ENCODE measurements around the gene TAF10. TPM values are rescaled to one million over a fixed set of nuclear protein-coding genes. Genes with fewer than 3 reads are reported as not detected.

TAF10 gene
- total RNA-seq, 1 experiment from 2014 or later: 51.5 TPM

GRCh38 chr11:6602096-6602940 is 9.7 kb downstream of the TAF10 start:
- Histone ChIP-seq H3K4me2 (peak overlapping the region; percentile 88), H3F3A (ENCODE audit: insufficient read depth, low read depth) (peaks cover 10% of the 10 kb centered on the region), H3K9me3 (ENCODE audit: insufficient read depth, low read depth) (no peaks in the 10 kb centered on the region), H2AFZ (peak overlapping the region; percentile 88; the same call in 1 of the 2 replicates), H3K4me1 (replicated peaks; ENCODE audit: insufficient read depth) (peaks cover 23% of the 10 kb centered on the region), H3K9me2 (ENCODE audit: insufficient read depth) (no peaks in the 10 kb centered on the region), H4K20me1 (ENCODE audit: insufficient read depth) (no peaks in the 10 kb centered on the region), H3K4me3 (peak overlapping the region; percentile 98), H3K27me3 (ENCODE audit: insufficient read depth, low read depth) (no peaks in the 10 kb centered on the region), H3K79me2 (ENCODE audit: low read depth) (peaks cover 48% of the 10 kb centered on the region), H3K27ac (no peak overlapping the region), H3K36me3 (ENCODE audit: low read depth) (0 out of 2 replicates have a peak, but pooled peaks cover 6% of the 10 kb centered on the region)
- ChIA-PET POLR2A (ENCODE audit: unreplicated experiment) (no interaction called here), CTCF (interaction anchor here (0.7 kb wide), 1 partner anchor 17 kb away, joined by 6 read pairs; the partner anchor contains the start of gene TPP1)
- no peak for TF ChIP-seq EZH2 (IDR thresholded peaks at IDR 0.05; ENCODE audit: low read depth)
- TF ChIP-seq, protein P1, sequence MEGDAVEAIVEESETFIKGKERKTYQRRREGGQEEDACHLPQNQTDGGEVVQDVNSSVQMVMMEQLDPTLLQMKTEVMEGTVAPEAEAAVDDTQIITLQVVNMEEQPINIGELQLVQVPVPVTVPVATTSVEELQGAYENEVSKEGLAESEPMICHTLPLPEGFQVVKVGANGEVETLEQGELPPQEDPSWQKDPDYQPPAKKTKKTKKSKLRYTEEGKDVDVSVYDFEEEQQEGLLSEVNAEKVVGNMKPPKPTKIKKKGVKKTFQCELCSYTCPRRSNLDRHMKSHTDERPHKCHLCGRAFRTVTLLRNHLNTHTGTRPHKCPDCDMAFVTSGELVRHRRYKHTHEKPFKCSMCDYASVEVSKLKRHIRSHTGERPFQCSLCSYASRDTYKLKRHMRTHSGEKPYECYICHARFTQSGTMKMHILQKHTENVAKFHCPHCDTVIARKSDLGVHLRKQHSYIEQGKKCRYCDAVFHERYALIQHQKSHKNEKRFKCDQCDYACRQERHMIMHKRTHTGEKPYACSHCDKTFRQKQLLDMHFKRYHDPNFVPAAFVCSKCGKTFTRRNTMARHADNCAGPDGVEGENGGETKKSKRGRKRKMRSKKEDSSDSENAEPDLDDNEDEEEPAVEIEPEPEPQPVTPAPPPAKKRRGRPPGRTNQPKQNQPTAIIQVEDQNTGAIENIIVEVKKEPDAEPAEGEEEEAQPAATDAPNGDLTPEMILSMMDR (conservative IDR thresholded peaks at IDR 0.05): no peak
- intact Hi-C loops (cut with micrococcal nuclease; ENCODE audit: unreplicated experiment): loop anchor here (5.0 to 10.0 kb wide), 2 partner anchors 128 to 210 kb away; partner anchors contain the start of genes SMPD1 and TRIM3
- no peak for DNase-seq
- no TSS peak for BruUV-seq (replicated peaks)

DNA sequence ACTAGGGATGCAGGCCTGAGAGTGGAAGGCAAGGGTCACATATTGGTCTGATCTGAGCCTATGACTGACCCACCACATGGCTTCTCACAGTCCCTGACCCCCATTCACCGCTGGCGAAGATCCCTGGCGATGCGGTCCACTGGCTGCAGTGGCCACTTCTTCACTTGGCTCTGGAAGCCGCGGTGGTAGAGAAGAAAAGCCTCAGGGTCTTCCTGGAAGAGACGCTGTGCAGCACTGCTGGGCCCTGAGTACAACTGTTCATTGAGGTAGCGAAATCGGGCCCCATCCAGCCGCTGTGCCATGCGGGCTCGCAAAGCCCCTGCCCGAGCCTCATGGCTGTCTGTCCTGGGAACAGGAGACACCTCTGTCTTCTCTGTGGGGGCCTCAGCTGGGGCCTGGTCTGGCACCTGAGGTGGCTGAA is 11.0 kb downstream of the TAF10 start:
- DNase-seq: no peak
- Histone ChIP-seq H3K9me2 (ENCODE audit: insufficient read depth) (no peaks in the 10 kb centered on the region), H3K4me3 (no peak overlapping the region), H3K4me1 (replicated peaks; ENCODE audit: insufficient read depth) (peaks cover 12% of the 10 kb centered on the region), H4K20me1 (ENCODE audit: insufficient read depth) (no peaks in the 10 kb centered on the region), H3K27ac (no peak overlapping the region), H3F3A (ENCODE audit: insufficient read depth, low read depth) (no peaks in the 10 kb centered on the region), H3K27me3 (ENCODE audit: insufficient read depth, low read depth) (no peaks in the 10 kb centered on the region), H3K36me3 (ENCODE audit: low read depth) (0 out of 2 replicates have a peak, but pooled peaks cover 6% of the 10 kb centered on the region), H2AFZ (no peak overlapping the region), H3K4me2 (no peak overlapping the region), H3K79me2 (ENCODE audit: low read depth) (peaks cover 41% of the 10 kb centered on the region), H3K9me3 (ENCODE audit: insufficient read depth, low read depth) (no peaks in the 10 kb centered on the region)
- ChIA-PET CTCF (no interaction called here), POLR2A (ENCODE audit: unreplicated experiment) (no interaction called here)
- BruUV-seq (replicated peaks): no TSS peak
- TF ChIP-seq, protein P1 (conservative IDR thresholded peaks at IDR 0.05): no peak
- TF ChIP-seq EZH2 (IDR thresholded peaks at IDR 0.05; ENCODE audit: low read depth): no peak
- intact Hi-C loops (cut with micrococcal nuclease; ENCODE audit: unreplicated experiment): loop anchor here (5.0 to 10.0 kb wide), 2 partner anchors 126 to 209 kb away; partner anchors contain the start of genes SMPD1 and TRIM3

GRCh38 chr11:6599881-6600390 is 12.1 kb downstream of the TAF10 start:
- no peaks in the 10 kb centered on the region for H3K27me3 ChIP-seq (ENCODE audit: insufficient read depth, low read depth)
- ChIA-PET CTCF (no interaction called here), POLR2A (ENCODE audit: unreplicated experiment) (interaction anchor here (0.6 kb wide), 1 partner anchor 81 kb away, joined by 3 read pairs; no protein-coding TSS in a partner anchor)
- 0 out of 2 replicates have a peak, but pooled peaks cover 6% of the 10 kb centered on the region for H3K36me3 ChIP-seq (ENCODE audit: low read depth)
- no peak for DNase-seq
- no peaks in the 10 kb centered on the region for H4K20me1 ChIP-seq (ENCODE audit: insufficient read depth)
- TF ChIP-seq, protein P1 (conservative IDR thresholded peaks at IDR 0.05): no peak
- no peak for TF ChIP-seq EZH2 (IDR thresholded peaks at IDR 0.05; ENCODE audit: low read depth)
- H3K4me3 ChIP-seq: no peak overlapping the region
- no peaks in the 10 kb centered on the region for H3K9me3 ChIP-seq (ENCODE audit: insufficient read depth, low read depth)
- H3F3A ChIP-seq (ENCODE audit: insufficient read depth, low read depth): no peaks in the 10 kb centered on the region
- no peak overlapping the region for H3K27ac ChIP-seq
- peaks cover 35% of the 10 kb centered on the region for H3K79me2 ChIP-seq (ENCODE audit: low read depth)
- H3K4me2 ChIP-seq: no peak overlapping the region
- intact Hi-C loops (cut with micrococcal nuclease; ENCODE audit: unreplicated experiment): loop anchor here (5.0 to 10.0 kb wide), 2 partner anchors 125 to 208 kb away; partner anchors contain the start of genes SMPD1 and TRIM3
- H3K9me2 ChIP-seq (ENCODE audit: insufficient read depth): no peaks in the 10 kb centered on the region
- no TSS peak for BruUV-seq (replicated peaks)
- peaks cover 6% of the 10 kb centered on the region for H3K4me1 ChIP-seq (replicated peaks; ENCODE audit: insufficient read depth)
- no peak overlapping the region for H2AFZ ChIP-seq

Data from PC-9 (cell line).